Pancreas (tissue), 10 donors: ENCODE data around the gene NDUFC2. TPM values are rescaled to one million over a fixed set of nuclear protein-coding genes. Genes with fewer than 3 reads are reported as not detected.
A peak's percentile ranks its signal among the peaks of the same experiment; 100 is the strongest.
"Not testable (repeated sequence)": the region's sequence is repeated elsewhere in the genome, so short reads cannot be mapped to it uniquely, and the experiment has no call there.

Source experiments
- ATAC-seq, 4 donors: fragments of 200-7000 bp; cut with Tn5 transposase; one replicate each; pipeline versions ENCODE4 v1.8.0 to v1.9.1; 2020; ENCODE audit warnings: mild to moderate bottlenecking in 4 of 4, moderate library complexity in 4 of 4
- DNase-seq, 6 donors: peaks; one replicate each; pipeline ENCODE4 v3.0.0-alpha.2; 2020
- FAIRE-seq: peaks from 2 replicates; lab custom pipeline; 2012; peaks lifted over from hg19 to GRCh38; lab: Jason Lieb, UNC
- H3K27ac ChIP-seq, 4 donors: fragments of 200-600 bp; sonication (generic); 1 replicate in 3 of 4; 2 replicates in 1 of 4; pipeline versions ENCODE4 v1.5.0 to v1.8.0; 2020
- H3K27me3 ChIP-seq, 4 donors: fragments of 200-600 bp; one replicate each; pipeline ENCODE4 v1.8.0; 2021
- H3K36me3 ChIP-seq, 3 donors: fragments of 200-600 bp; sonication (generic) in 1 of 3; one replicate each; pipeline versions ENCODE4 v1.5.0 to v1.8.0; 2020 to 2021
- H3K4me1 ChIP-seq, 3 donors: fragments of 200-600 bp; one replicate each; pipeline ENCODE4 v1.8.0; 2021
- H3K4me3 ChIP-seq, 4 donors: fragments of 200-600 bp; sonication (generic) in 2 of 4; one replicate each; pipeline versions ENCODE4 v1.5.0 to v1.8.0; 2020 to 2021
- H3K9me3 ChIP-seq, 4 donors: fragments of 200-600 bp; one replicate each; pipeline ENCODE4 v1.8.0; 2021
- WGBS, 2 donors: extraction: QIAGEN DNeasy Blood & Tissue Kit; methylation state at CpG; one replicate each; pipeline ENCODE4 v1.1.7; 2013; 5-methylcytosine and 5-hydroxymethylcytosine counted together
- intact Hi-C, 3 donors: fragments of 100-400 bp; cut with DNase I; formaldehyde crosslinking; loops; one replicate each; pipeline versions ENCODE4 v1.11.1 to v1.14.2; 2022
- polyA plus RNA-seq, 2 donors: library from polyadenylated mRNA; stranded (reverse); fragments of 200-250 nt; gene quantifications; one replicate each; pipeline ENCODE4 v1.2.3, GENCODE V29; 2013
- total RNA-seq, 6 donors: library from RNA; stranded (reverse); fragmentation: NEBNext Ultra II Directional in 4 of 6; extraction: Animal tissue kit (Norgen Biotek cat#: 25700) in 4 of 6; gene quantifications; one replicate each; pipeline versions ENCODE4 v1.2.1 to v1.2.4, GENCODE V29; 2021 to 2023
- TF ChIP-seq, protein P1 (sequence below), 4 donors: fragments of 200-600 bp; sonication (generic) in 3 of 4; IDR thresholded peaks; one replicate each; pipeline versions ENCODE4 v1.5.0 to v1.8.0; 2021; ENCODE audit warnings: antibody characterized with exemption in 4 of 4
- donor health status: healthy with polysubstance abuse.
- donor health status: DM: no; HTN: no; CAD: no; lungs with moderate emphysema.
- donor health status: DM: no; HTN: no; CAD: no.
- donor health status: control.
- donor health status: control.
- donor health status: Bipolar disorder and iron deficiency.
- donor health status: DM: yes; HTN: yes; CAD: no.
- donor health status: DM: no; HTN: no; CAD: no.
- donor health status: DM: no; HTN: no; CAD: no.
- donor health status: DM: yes; HTN: yes; CAD: no.

NDUFC2 gene
- total and polyA plus RNA-seq, 8 donors = 42.6 to 114 (median 73.6) TPM

DNA sequence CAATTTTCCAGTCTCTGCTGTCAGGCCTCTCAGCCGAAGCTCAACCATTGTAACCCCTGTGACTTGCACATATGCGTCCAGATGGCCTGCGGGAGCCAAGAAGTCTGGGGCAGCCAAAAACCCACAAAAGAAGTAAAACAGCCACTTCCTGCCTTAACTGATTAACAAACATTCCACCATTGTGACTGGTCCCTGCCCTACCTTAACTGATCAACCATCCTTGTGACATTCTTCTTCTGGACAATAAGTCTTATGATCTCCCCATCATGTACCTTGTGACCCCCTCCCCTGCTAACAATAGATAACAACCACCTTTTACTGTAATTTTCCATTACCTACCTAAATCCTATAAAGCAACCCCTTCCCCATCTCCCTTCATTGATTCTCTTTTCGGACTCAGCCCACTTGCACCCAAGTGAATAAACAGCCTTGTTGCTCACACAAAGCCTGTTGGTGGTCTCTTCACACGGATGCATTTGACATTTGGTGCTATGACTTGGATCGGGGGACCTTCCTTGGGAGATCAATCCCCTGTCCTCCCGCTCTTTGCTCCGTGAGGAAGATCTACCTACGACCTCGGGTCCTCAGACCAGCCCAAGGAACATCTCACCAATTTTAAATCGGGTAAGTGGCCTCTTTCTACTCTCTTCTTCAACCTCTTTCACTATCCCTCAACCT is 1.3 kb upstream of the NDUFC2 start:
- DNase-seq = no peak
- 77 to 80% methylated on average over 11 of the region's 11 CpGs for WGBS, 2 donors
- no peak overlapping the region for H3K4me3 ChIP-seq
- no peak for FAIRE-seq
- H3K27me3 ChIP-seq = no peaks in the 10 kb centered on the region
- intact Hi-C loops = no loop called here
- peaks cover 6 to 21% (median 8%) of the 10 kb centered on the region in 3 donors for H3K4me1 ChIP-seq
- H3K36me3 ChIP-seq = no peaks in the 10 kb centered on the region
- no peaks in the 10 kb centered on the region for H3K9me3 ChIP-seq
- no peak overlapping the region for H3K27ac ChIP-seq
- TF ChIP-seq, protein P1, sequence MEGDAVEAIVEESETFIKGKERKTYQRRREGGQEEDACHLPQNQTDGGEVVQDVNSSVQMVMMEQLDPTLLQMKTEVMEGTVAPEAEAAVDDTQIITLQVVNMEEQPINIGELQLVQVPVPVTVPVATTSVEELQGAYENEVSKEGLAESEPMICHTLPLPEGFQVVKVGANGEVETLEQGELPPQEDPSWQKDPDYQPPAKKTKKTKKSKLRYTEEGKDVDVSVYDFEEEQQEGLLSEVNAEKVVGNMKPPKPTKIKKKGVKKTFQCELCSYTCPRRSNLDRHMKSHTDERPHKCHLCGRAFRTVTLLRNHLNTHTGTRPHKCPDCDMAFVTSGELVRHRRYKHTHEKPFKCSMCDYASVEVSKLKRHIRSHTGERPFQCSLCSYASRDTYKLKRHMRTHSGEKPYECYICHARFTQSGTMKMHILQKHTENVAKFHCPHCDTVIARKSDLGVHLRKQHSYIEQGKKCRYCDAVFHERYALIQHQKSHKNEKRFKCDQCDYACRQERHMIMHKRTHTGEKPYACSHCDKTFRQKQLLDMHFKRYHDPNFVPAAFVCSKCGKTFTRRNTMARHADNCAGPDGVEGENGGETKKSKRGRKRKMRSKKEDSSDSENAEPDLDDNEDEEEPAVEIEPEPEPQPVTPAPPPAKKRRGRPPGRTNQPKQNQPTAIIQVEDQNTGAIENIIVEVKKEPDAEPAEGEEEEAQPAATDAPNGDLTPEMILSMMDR (IDR thresholded peaks at IDR 0.05) = no peak
- ATAC-seq = no peak

- Histone ChIP-seq H3K4me3 (peak overlapping the region; percentile 87 to 97 (median 94)), H3K4me1 (peaks cover 8 to 22% (median 9%) of the 10 kb centered on the region in 3 donors), H3K27ac (peak overlapping the region; percentile 72 to 82 (median 78)), H3K9me3 (no peaks in the 10 kb centered on the region), H3K27me3 (no peaks in the 10 kb centered on the region), H3K36me3 (no peaks in the 10 kb centered on the region)
- ATAC-seq (peak in 1 of 4 donors; percentile 5), DNase-seq (no peak), FAIRE-seq (no peak)
- intact Hi-C loops = no loop called here
- WGBS, 2 donors = 54 to 56% methylated on average over 23 of the region's 23 CpGs
- TF ChIP-seq, protein P1 (IDR thresholded peaks at IDR 0.05) = no peak
Observed at GRCh38 chr11:78080084-78080817, 589 bp upstream of the NDUFC2 start.

- peaks cover 8 to 27% (median 13%) of the 10 kb centered on the region in 3 donors for H3K4me1 ChIP-seq
- no peaks in the 10 kb centered on the region for H3K36me3 ChIP-seq
- ATAC-seq = peak in 1 of 4 donors; percentile 2
- intact Hi-C loops = no loop called here
- no peak overlapping the region for H3K27ac ChIP-seq
- DNase-seq = no peak
- FAIRE-seq = no peak
- peak overlapping the region; percentile 87 to 97 (median 94) for H3K4me3 ChIP-seq
- WGBS, 2 donors = 15 to 23% methylated on average over 21 of the region's 21 CpGs
- TF ChIP-seq, protein P1 (IDR thresholded peaks at IDR 0.05) = no peak
- no peaks in the 10 kb centered on the region for H3K9me3 ChIP-seq
- H3K27me3 ChIP-seq = no peaks in the 10 kb centered on the region
Observed at GRCh38 chr11:78078218-78079167, 1.2 kb downstream of the NDUFC2 start.

GRCh38 chr11:78077592-78077991 is 2.1 kb downstream of the NDUFC2 start:
- ATAC-seq, intact Hi-C loops, H3K9me3 ChIP-seq, H3K27me3 ChIP-seq, FAIRE-seq, DNase-seq, H3K4me3 ChIP-seq, H3K27ac ChIP-seq, H3K36me3 ChIP-seq: not testable (repeated sequence)
- WGBS, 2 donors = 72 to 78% methylated on average over 4 of the region's 4 CpGs
- peaks cover 8 to 27% (median 13%) of the 10 kb centered on the region in 3 donors for H3K4me1 ChIP-seq
